Activated CD4-positive, alpha-beta memory T cell treated with anti-CD3 and anti-CD28 coated beads, Interleukin-2, amount 10 ng/mL, durations not matched to agents 7 days and 5 days (primary cell): Measurements from ENCODE around the gene MRPS7. TPM values are rescaled to one million over a fixed set of nuclear protein-coding genes. Genes with fewer than 3 reads are reported as not detected.

Source experiments
- CTCF ChIA-PET: fragments of 350-600 bp; sonication (Branson Sonifier 250); formaldehyde crosslinking; loops from one replicate; lab custom pipeline; 2021; ENCODE audit warnings: antibody characterized with exemption, inconsistent platforms; lab: Charles Lee
- POLR2A ChIA-PET: fragments of 350-600 bp; sonication (Branson Sonifier 250); formaldehyde crosslinking; loops from one replicate; lab custom pipeline; 2021; ENCODE audit warnings: antibody characterized with exemption; lab: Charles Lee
- DNase-seq: peaks from one replicate; pipeline ENCODE4 v3.0.0-alpha.2; 2020
- H3K27ac Mint-ChIP-seq: one replicate; pipeline ENCODE4 v1.8.0; 2021; ENCODE audit warnings: mild to moderate bottlenecking, mixed read lengths
- H3K27me3 Mint-ChIP-seq: one replicate; pipeline ENCODE4 v1.8.0; 2021; ENCODE audit warnings: mixed read lengths
- H3K36me3 Mint-ChIP-seq: one replicate; pipeline ENCODE4 v1.8.0; 2021; ENCODE audit warnings: low read depth, mixed read lengths
- H3K4me1 Mint-ChIP-seq: one replicate; pipeline ENCODE4 v1.8.0; 2021; ENCODE audit warnings: mixed read lengths
- H3K4me3 Mint-ChIP-seq: one replicate; pipeline ENCODE4 v1.8.0; 2021; ENCODE audit warnings: mild to moderate bottlenecking, mixed read lengths
- H3K9me3 Mint-ChIP-seq: one replicate; pipeline ENCODE4 v1.8.0; 2021; ENCODE audit warnings: mixed read lengths
- total RNA-seq, 2 experiments: library from RNA; stranded (reverse); gene quantifications; one replicate each; pipeline ENCODE4 v1.2.3, GENCODE V29; 2021

MRPS7 gene
- total RNA-seq, 2 experiments from 2014 or later, result 39.7 to 40.0 TPM

DNA sequence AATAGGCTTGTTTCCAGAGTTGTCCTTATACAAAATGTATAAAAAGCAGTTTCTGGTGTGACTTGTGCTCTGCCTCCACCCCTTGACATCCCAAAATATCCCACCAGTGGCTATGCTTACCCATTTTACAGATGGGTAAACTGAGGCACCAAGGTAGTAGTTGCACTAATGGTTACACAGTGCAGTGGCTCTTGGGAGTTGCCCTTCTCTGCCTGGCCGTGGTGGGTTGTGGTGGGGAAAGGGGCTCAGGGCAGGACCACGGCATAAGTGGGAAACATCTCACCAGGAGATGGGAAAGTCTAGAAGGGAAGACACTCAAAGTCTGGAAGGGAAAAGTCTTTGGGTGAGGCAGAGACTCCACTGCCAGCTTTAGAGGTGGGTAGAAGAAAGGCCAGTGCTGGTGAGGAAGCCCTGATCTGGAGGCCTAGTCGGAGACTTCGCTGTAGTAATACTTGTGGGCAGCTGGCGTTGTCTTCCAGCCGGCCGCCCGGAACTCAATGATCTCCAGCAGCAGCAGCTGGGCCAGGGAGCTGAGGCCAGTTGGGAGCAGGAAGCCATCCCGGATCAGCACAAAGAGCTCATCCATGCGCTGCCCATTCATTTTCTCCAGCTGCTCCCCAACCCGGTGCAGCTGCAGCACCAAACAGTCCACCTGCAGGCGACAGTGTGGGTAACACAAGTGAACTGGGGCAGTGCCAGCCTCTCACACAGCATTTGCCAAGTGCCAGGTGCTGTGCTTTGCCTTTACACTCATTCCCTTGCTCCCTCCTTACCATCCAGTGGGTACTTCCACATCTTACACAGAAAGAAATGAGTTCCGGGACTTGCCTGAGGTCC lies 4.9 kb downstream of the MRPS7 start:
- Mint-ChIP-seq H3K36me3 (peaks cover 30% of the 10 kb centered on the region), H3K9me3 (no peaks in the 10 kb centered on the region), H3K4me1 (peaks cover 38% of the 10 kb centered on the region), H3K27me3 (no peaks in the 10 kb centered on the region), H3K27ac (no peak overlapping the region), H3K4me3 (no peak overlapping the region)
- DNase-seq, result no peak
- POLR2A ChIA-PET, result no interaction called here
- CTCF ChIA-PET, result no interaction called here

DNA sequence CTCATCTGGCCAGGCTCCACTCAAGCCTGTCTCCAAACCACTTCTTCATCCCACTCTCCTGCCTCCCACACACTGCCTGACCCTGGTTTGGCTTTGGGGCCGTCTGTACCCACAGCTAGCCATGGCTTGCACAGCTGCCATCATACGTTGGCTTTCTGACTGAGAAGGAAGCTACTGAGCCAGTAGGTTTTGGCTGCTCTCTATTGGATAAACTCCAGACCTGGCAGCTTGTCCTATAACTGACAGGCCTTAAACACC lies 5.4 kb downstream of the MRPS7 start:
- Mint-ChIP-seq H3K9me3 (no peaks in the 10 kb centered on the region), H3K36me3 (peaks cover 31% of the 10 kb centered on the region), H3K4me1 (peaks cover 37% of the 10 kb centered on the region), H3K27me3 (no peaks in the 10 kb centered on the region), H3K4me3 (no peak overlapping the region), H3K27ac (no peak overlapping the region)
- CTCF ChIA-PET, result no interaction called here
- POLR2A ChIA-PET, result no interaction called here
- no peak for DNase-seq

DNA sequence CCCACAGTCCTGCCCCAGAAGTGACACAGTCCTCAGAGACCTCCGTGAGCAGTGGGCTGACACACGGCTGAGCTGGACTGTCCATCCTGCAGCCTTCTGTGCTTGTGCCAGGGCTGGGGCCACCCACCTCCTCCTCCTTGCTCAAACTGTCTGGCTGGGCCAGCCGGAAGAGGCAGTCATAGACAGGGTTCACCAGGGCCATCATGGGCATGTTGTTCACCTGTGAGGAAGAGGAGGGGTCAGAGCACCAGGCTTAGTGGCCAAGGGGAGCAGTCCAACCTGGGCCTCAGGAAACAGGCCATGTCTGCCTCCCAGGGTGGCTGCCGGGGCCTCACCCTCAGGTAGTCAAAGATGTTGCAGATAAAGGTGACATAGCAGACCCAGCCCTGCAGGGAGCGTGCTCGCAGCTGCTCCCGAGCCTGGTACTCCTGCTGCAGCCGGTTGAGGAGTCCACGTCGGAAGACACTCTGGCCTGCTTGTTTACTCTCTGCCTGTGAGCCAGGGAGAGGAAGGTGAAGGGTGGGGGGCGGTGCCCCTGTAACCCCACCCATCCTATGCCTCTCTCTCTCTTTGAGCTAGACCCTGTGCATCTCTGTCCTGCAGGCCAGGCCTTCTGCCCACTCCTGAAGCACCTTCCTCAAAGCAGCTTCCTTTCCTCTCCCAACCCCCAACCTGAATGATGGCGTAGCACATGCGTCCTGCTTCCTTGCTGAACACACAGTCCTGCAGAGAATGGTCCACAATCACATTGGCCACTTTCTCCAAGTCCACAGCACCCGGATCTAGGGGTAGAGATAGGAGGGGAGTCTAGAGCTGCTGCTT lies 5.9 kb downstream of the MRPS7 start:
- Mint-ChIP-seq H3K4me1 (peaks cover 36% of the 10 kb centered on the region), H3K9me3 (no peaks in the 10 kb centered on the region), H3K4me3 (no peak overlapping the region), H3K27ac (peak overlapping the region; percentile 3), H3K27me3 (no peaks in the 10 kb centered on the region), H3K36me3 (peaks cover 31% of the 10 kb centered on the region)
- ChIA-PET POLR2A (interaction anchor here (1.1 kb wide), 1 partner anchor 22 kb away, joined by 3 read pairs; the partner anchor contains the start of gene SLC25A19), CTCF (no interaction called here)
- DNase-seq, result no peak

DNA sequence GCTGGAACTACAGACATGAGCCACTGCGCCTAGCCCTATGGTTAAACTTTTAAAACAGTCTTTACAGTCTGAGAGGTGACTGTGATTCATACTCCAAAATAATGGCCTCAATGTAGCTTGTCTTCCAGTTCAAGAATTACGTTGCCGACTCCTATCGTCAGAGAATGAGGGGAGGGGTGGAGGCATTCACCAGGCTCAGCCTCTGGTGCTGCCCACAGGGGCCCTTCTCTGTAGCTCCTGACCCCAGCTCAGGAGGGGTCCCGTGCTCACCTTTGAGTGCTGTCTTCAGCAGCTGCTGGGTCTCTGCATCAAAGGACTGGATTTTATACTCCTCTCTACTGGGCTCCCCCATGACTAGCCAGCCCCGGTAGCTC lies 8.2 kb downstream of the MRPS7 start:
- H3K9me3 Mint-ChIP-seq, result no peaks in the 10 kb centered on the region
- H3K36me3 Mint-ChIP-seq, result peaks cover 42% of the 10 kb centered on the region
- H3K27ac Mint-ChIP-seq, result peak overlapping the region; percentile 85
- no peaks in the 10 kb centered on the region for H3K27me3 Mint-ChIP-seq
- DNase-seq, result no peak
- H3K4me3 Mint-ChIP-seq, result peak overlapping the region; percentile 81
- H3K4me1 Mint-ChIP-seq, result peaks cover 42% of the 10 kb centered on the region
- POLR2A ChIA-PET, result interaction anchor here (0.9 to 6.5 kb wide), 19 partner anchors 9 to 396 kb away, joined by 3 to 183 read pairs (median 6); partner anchors contain the start of genes FDXR, GGA3, GRB2 and MRPL58
- CTCF ChIA-PET, result interaction anchor here (0.5 to 4.9 kb wide), 12 partner anchors 9 to 613 kb away, joined by 3 to 121 read pairs (median 17); partner anchors contain the start of genes GGA3, GRB2, MRPS7 and SLC25A19

DNA sequence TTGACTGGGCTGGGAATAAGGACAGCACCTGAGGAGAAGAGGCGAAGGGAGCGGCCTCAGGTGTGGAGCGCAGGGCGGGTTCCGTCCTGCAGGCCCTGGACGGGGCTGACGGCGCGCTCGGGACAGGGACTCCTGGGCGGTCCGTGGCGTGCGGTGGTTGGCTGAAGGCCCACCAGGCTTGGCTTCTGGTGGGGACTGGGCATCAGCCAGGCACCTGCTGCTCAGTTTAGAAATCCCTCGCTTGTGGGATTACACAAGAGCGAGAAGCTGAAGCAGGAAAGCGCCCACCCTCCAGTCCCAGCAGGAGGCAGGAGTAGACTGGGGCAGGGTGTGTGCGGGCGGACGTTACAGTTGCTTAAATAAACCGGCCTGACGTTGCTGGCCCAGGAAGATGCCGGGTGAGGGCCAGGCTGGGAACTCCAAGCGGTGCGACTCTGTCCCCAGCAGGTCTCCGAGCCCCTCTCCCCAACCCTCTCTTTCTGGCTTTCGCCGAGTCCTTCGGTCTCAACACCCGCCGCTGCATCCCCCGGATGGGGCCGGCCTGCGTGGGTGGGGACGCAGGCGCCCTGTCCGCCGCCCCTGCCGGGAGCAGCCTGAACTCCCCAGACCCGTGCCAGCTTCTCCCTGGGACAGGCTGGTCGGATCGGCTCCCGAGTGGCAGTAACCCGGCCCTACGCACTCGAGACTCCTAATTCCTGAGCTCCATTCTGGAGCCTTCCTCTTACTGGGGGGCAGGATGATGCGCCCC lies 8.7 kb downstream of the MRPS7 start:
- Mint-ChIP-seq H3K4me3 (peak overlapping the region; percentile 81), H3K4me1 (peaks cover 45% of the 10 kb centered on the region), H3K36me3 (peaks cover 44% of the 10 kb centered on the region), H3K27me3 (no peaks in the 10 kb centered on the region), H3K27ac (peak overlapping the region; percentile 85), H3K9me3 (no peaks in the 10 kb centered on the region)
- DNase-seq, result peak; percentile 59
- ChIA-PET CTCF (interaction anchor here (0.5 to 4.9 kb wide), 56 partner anchors 9 to 513 kb away, joined by 3 to 121 read pairs (median 4); partner anchors contain the start of genes CDR2L, GGA3, GRB2 and MRPS7), POLR2A (interaction anchor here (0.6 to 6.5 kb wide), 39 partner anchors 9 to 521 kb away, joined by 3 to 183 read pairs (median 5); partner anchors contain the start of genes FDXR, GGA3, GRB2 and MRPL58)

DNA sequence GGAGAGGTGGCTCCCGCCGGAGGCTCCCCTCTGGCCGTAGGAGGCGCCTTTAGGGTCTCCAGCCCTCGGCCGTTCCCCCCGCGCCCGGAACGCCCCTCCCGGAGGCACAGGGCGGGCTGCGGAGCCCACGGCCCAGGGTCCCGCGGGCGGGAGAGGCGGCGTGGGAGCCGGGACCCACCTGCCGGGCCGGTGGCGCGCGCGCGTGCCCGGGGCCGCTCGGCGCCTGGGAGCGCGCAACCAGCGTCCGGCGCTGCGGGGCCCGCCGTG lies 9.2 kb downstream of the MRPS7 start, which contains the start of gene MIF4GD:
TSS of gene MIF4GD (minus strand) at position 266 of the 267 bp plus-strand sequence. CDS start 1,036 bp downstream, outside the sequence.
- Mint-ChIP-seq H3K36me3 (peaks cover 40% of the 10 kb centered on the region), H3K27ac (peak within 1 kb of the TSS; percentile 89), H3K27me3 (no peaks in the 10 kb centered on the region), H3K4me1 (peaks cover 47% of the 10 kb centered on the region), H3K9me3 (no peaks in the 10 kb centered on the region), H3K4me3 (peak within 1 kb of the TSS; percentile 85)
- ChIA-PET CTCF (interaction anchor here (0.6 to 4.9 kb wide), 57 partner anchors 9 to 512 kb away, joined by 3 to 121 read pairs (median 4); partner anchors contain the start of genes CDR2L, GGA3, GRB2 and MRPS7), POLR2A (interaction anchor here (0.6 to 6.5 kb wide), 35 partner anchors 10 to 521 kb away, joined by 3 to 183 read pairs (median 6); partner anchors contain the start of genes FDXR, GGA3, GRB2 and MRPL58)
- DNase-seq, result no peak

DNA sequence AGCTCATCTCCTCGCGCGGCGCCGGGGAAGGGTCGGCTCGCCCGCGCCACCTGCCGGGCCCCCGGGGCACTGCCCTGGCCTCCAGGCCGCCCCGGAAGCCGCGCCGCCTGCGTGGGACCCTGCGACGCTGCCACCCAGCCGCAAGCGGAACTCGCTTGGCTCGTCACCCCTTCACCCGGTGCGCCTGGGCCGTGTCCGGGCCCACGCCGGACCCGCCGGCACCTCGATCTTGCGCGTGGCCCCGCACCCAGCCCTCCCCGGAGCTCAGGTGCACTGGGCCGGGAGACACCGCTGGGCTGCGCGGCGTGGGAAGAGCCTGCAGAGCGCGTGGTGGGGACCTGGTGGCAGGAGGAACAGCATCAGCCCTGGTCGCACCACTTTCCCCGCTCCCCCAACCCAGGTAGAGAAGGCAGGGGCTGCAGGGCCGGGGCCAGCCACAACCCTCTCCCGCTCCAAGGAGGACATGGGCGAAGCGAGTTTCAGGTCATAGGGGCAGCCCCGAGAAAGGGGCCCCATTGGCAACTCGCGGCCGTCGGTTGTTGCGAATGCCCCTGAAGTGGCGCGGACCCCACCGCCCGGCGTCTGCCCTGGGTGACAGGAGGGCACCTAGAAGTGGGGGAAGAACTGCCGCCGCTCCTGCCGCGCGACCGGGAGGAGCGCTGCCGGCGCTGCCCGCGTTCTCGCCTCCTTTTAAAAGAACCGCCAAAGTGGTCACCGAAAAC lies 9.7 kb downstream of the MRPS7 start:
- no peaks in the 10 kb centered on the region for H3K9me3 Mint-ChIP-seq
- H3K27me3 Mint-ChIP-seq, result no peaks in the 10 kb centered on the region
- H3K36me3 Mint-ChIP-seq, result peaks cover 35% of the 10 kb centered on the region
- DNase-seq, result peak; percentile 92
- peak overlapping the region; percentile 89 for H3K27ac Mint-ChIP-seq
- ChIA-PET CTCF (interaction anchor here (0.6 to 4.9 kb wide), 56 partner anchors 8 to 512 kb away, joined by 3 to 121 read pairs (median 4); partner anchors contain the start of genes CDR2L, GGA3, GRB2 and MRPS7), POLR2A (interaction anchor here (0.6 to 6.5 kb wide), 41 partner anchors 10 to 522 kb away, joined by 3 to 183 read pairs (median 5); partner anchors contain the start of genes FDXR, GGA3, GRB2 and JPT1)
- H3K4me1 Mint-ChIP-seq, result peaks cover 47% of the 10 kb centered on the region
- H3K4me3 Mint-ChIP-seq, result peak overlapping the region; percentile 85

DNA sequence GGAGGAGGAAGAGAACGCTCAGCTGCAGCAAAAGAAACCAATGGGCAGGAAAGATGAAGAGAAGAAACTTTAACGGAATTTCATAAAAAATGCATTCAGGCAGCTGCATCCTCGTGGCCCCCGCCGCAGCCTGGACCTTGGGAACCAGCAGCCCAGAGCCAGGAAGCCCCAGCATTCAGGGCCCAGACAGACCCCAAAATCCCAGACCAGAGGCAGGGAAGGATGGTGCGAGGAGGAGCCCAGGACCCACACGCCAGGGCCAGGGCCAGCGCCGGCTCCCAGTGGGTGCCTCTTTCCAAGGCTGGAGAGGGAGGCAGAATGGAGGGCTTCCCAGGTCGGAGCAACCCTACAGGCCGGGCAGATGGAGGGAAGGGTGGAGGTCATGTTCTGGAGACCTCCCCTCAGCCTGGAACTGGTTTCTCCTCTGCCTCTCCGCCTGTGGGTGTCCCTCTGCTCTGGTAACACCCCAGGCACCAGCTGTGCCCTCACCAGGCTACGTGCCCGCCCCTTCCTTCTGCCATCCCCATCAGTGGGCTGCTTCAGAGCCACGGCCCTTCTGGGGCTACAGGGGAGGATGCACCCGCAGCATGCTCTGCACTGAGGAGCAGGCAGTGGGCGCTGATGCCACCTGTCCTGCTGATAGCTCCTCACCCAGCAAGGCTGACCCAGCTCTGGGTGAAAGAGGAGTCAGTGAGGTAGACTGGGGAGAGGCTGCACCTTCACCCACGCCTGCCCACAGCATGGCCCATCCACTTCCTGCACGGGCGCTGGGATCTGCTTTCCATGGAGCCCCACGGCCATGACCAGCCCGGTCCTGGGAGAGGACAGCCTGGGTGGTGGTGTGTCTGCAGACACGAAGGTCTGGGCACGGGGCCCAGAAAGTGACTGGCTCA lies 10.5 kb downstream of the MRPS7 start:
- Mint-ChIP-seq H3K27me3 (no peaks in the 10 kb centered on the region), H3K36me3 (peaks cover 29% of the 10 kb centered on the region), H3K4me1 (peaks cover 47% of the 10 kb centered on the region), H3K4me3 (peak overlapping the region; percentile 85), H3K9me3 (no peaks in the 10 kb centered on the region), H3K27ac (peak overlapping the region; percentile 89)
- CTCF ChIA-PET, result interaction anchor here (0.8 to 4.9 kb wide), 12 partner anchors 7 to 134 kb away, joined by 3 to 121 read pairs (median 7); partner anchors contain the start of genes GGA3, GRB2, MRPS7 and SLC25A19
- DNase-seq, result peak; percentile 27
- POLR2A ChIA-PET, result interaction anchor here (0.8 to 6.5 kb wide), 20 partner anchors 9 to 523 kb away, joined by 3 to 183 read pairs (median 6); partner anchors contain the start of genes GGA3, GRB2, JPT1 and MRPL58

DNA sequence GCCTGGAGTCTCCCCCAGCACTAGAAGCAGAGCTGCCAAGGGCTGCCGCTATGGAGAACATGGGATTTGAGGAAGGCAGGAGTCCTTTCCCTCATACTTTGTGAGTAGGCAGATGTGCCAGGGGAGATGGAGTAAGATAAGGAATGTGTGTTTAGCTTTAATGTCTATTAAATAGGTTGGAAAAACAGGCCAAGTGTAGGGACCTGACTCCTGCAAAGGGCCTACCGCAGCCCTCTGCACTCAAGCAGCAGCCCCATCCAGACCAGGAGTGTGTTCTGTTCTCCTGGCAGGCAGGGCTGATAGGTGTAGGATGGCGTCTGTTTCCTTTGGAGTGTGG lies 11.1 kb downstream of the MRPS7 start:
- CTCF ChIA-PET, result interaction anchor here (0.9 to 4.9 kb wide), 3 partner anchors 17 to 133 kb away, joined by 3 to 105 read pairs (median 4); partner anchors contain the start of genes GRB2 and SLC25A19
- peak overlapping the region; percentile 89 for H3K27ac Mint-ChIP-seq
- H3K27me3 Mint-ChIP-seq, result no peaks in the 10 kb centered on the region
- no peak for DNase-seq
- H3K4me3 Mint-ChIP-seq, result peak overlapping the region; percentile 85
- H3K9me3 Mint-ChIP-seq, result no peaks in the 10 kb centered on the region
- POLR2A ChIA-PET, result interaction anchor here (1.2 to 6.5 kb wide), 10 partner anchors 10 to 133 kb away, joined by 3 to 183 read pairs (median 12); partner anchors contain the start of genes GGA3, GRB2, JPT1 and MRPS7
- peaks cover 46% of the 10 kb centered on the region for H3K4me1 Mint-ChIP-seq
- H3K36me3 Mint-ChIP-seq, result peaks cover 28% of the 10 kb centered on the region

DNA sequence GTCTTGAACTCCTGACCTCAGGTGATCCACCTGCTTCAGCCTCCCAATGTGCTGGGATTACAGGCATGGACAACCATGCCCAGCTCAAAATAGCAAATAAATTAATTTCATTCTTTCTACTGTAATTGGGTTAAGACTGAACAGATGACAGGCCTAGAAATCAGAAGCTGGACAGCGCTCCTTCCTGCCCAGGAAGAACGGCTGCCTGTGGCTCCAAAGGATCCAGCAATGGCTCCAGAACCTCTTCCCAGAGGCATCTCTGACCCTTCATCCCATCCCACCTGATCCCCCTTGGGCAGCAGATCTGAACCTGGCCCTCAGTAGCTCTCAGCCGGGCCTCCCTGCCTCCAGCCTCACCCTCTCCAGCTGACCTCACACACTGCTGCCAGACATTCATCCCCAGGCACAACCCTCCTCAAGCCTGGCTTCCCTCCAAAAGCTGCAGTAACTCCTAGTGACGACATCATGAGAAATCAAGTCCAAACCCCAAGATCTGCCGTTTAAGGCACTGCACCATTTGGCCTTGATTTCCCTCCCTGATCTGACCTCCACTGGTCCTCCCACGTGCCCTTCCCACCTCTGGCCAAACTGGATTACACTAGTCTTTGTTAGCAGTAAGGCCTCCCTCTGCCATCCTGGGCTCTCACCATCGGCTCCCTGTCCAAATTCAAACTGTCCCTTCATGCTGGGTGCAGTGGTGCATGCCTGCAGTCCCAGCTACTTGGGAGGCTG lies 12.5 kb downstream of the MRPS7 start:
- Mint-ChIP-seq H3K27ac (peak overlapping the region; percentile 66), H3K4me1 (peaks cover 37% of the 10 kb centered on the region), H3K9me3 (no peaks in the 10 kb centered on the region), H3K27me3 (no peaks in the 10 kb centered on the region), H3K4me3 (peak overlapping the region; percentile 15), H3K36me3 (peaks cover 32% of the 10 kb centered on the region)
- CTCF ChIA-PET, result no interaction called here
- POLR2A ChIA-PET, result interaction anchor here (0.9 to 6.5 kb wide), 5 partner anchors 8 to 23 kb away, joined by 3 to 124 read pairs (median 14); partner anchors contain the start of genes GGA3, MRPS7 and SLC25A19
- DNase-seq, result no peak
